Occipital lobe (tissue), 2 donors: ENCODE measurements around the gene ASB1. TPM values are rescaled to one million over a fixed set of nuclear protein-coding genes. Genes with fewer than 3 reads are reported as not detected.

Source experiments
- DNase-seq: peaks from one replicate; lab custom pipeline; 2025; lab: John Stamatoyannopoulos, UW
- total RNA-seq: library from RNA; depleted of rRNA; stranded (reverse); fragments of >200 nt; gene quantifications from one replicate; pipeline ENCODE4 v1.2.3, GENCODE V29; 2014

ASB1 gene
- total RNA-seq, 1 donor from 2014 or later: 17.8 TPM

- no peak for DNase-seq
These were observed 3.8 kb upstream of the ASB1 start for GRCh38 chr2:238422940-238423339.

DNA sequence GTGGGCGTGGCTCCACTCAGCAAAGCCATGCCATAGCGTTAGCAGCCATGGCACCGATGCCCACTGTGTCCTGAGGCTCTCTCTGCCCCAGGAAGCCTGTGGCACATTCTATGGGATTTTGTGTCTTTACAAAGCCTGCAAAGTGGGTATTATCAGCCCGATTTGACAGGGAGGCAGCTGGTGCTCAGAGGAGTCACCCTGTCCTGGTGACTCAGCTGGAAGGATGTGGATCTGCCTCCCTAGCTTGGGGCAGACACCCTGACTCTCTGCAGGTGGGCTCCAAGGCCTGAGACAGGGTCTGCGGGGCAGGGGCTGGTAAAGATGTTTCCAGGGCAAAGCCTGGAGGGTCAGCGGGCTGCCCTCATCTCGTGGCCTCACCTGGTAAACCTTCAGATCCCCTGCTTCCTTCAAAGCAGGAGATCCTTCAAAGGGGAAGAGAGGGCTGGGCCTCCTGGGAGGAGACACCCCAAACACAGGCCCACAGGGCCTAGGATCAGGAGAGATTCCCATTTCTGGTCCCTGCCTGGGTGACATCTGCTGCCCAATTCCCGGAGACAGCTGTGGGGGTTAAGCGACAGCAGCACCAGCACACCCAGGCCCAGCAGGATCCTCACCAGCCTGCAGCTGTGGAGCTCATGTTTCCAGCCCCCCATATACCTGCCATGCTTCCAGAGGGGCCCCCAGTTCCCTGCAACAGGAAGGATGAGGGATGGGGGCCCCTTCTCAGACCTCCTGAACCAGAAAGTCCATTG lies 3.0 kb upstream of the ASB1 start:
- DNase-seq: no peak

- no peak for DNase-seq
These were observed 2.4 kb upstream of the ASB1 start for GRCh38 chr2:238424313-238424700.

DNA sequence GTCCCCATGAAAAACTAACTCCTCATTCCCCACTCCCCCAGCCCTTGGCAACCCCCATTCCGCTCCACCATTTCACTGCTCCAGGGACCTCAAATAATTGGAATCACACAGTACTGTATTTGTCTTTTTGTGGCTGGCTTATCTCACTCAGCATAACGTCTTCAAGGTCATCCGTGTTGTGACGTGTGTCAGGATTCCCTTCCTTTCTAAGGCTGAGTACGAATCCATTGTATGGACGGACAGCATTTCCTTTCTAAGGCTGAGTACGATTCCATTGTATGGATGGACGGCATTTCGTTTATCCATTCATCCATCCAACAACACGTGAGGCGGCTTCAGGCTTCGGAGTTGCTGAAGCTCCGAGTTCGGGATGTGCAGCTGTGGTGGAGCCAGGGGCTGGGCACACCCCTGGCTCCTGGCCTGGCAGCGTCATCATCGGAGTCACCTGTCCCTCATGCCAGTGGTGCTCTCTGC lies 1.2 kb upstream of the ASB1 start:
- no peak for DNase-seq

DNA sequence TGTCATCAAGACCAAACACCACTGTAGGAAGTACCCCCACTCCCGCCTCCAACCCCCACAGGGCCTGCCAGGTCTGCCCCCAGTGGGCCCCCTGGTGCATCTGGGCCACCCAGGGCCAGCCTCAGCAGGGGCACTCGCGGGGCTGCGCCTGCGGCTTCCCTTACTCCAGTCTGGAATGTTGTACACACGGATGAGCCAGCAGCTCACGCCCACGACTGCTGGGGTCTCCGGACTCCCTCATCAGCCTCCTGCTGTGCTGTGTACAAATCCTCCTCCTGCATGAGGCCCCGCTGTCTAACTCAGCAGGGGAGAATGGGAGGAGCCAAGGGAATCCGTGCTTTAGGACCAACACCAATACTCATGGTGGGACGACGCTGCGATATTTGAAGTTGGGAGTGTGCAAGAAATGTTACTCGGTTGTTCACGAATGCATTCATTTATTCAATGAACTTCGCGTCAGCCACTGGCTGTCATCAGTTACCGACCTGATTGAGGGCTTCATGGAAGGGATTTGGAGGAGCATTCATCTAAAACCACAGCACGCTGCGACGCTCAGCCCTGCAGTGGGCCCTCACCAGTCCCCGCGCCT lies 654 bp upstream of the ASB1 start:
- DNase-seq: no peak

GRCh38 chr2:238427435-238428162 lies 872 bp downstream of the ASB1 start:
- no peak for DNase-seq

GRCh38 chr2:238428866-238429265 lies 2.1 kb downstream of the ASB1 start:
- no peak for DNase-seq

- DNase-seq: no peak
These were observed 4.1 kb downstream of the ASB1 start for GRCh38 chr2:238430781-238431180.

- no peak for DNase-seq
These were observed 4.7 kb downstream of the ASB1 start for GRCh38 chr2:238431456-238431855.

DNA sequence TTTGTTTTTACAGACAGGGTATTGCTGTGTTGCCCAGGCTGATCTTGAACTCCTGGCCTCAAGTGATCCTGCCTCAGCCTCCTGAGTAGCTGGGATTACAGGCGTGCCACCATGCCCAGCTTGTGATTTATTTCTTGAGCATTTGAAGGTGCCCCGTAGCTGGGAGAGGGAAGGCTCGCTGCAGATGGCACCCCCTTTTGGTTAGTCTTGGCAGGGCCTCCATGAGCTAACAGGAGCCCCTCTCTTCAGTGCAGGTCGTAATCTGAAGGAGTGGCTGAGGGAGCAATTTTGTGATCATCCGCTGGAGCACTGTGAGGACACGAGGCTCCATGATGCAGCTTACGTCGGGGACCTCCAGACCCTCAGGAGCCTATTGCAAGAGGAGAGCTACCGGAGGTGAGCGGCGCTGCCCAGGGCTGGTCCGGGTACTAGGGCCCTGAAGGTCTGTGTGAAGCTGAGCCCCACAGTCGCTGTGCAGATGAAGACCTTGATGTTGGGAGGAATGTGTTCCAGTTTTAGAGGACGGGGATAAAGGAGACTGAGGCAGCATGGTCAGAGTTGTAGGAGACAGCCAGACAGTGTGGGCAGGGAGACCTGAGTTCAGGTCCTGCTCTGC lies 6.7 kb downstream of the ASB1 start:
- DNase-seq: no peak

- no peak for DNase-seq
These were observed 7.5 kb downstream of the ASB1 start for GRCh38 chr2:238433941-238434845.

DNA sequence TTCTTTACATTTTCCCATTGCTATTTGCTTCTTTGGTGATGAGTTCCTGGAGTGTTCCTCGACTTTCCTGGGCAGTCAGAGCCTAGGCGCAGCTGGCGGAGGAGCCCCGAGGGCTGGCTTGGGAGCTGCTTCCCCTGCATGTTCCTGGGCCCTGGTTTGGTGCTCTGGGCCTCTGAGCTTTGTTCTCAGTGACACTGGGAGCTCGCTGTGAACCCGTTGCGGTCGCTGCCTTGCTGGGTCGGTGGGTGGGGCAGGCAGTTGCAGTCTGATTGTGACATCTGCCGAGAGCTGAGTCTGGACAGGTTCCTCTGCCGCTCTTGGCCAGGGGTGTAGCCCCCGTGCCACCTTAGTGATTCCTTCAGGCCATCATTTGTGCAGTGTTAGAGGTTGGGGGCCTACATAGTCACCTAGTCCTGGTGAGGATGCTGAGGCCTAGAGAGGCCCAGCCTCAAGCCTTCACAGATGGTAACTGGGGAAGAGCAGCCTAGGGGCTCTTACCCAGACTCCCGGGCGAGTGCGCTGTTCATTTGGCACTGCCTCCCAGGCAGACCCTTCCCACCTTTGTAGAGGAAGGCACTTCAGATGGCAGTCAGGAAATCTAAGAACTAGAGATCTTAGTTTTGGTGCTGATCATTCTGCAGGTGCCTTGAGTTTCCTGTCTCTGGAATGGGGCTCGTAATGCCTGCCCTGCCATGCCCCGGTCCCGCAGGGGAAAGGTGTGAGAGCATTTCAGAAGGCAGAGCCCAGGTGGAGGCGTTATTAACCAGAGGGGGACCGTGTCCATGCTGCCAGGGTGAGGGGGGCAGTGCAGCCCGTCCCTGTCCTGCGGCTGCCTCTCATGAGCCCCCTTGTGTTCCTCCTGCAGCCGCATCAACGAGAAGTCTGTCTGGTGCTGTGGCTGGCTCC lies 8.4 kb downstream of the ASB1 start:
- DNase-seq: no peak

GRCh38 chr2:238435752-238436096 lies 9.0 kb downstream of the ASB1 start:
- DNase-seq: no peak

GRCh38 chr2:238438856-238439849 lies 12.4 kb downstream of the ASB1 start:
- DNase-seq: no peak

DNA sequence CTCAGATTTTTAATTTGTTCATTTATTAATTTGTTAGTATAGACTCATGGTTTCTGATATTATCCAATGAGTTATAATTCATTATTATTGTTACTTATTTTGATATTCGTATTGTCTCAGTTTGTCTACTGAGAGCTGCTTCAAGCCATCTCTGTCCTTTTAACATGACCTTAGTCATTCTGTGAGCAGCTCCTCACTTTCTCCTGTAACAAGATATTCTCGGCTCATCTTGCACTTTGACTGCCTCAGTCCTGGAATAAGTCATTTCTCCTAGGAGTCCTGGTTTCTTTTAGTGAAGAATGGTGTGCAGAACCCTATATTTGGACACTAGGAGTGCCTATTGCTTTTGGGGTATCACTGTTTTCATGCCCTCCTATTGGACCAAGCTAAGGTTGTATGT lies 13.2 kb downstream of the ASB1 start:
- DNase-seq: no peak

DNA sequence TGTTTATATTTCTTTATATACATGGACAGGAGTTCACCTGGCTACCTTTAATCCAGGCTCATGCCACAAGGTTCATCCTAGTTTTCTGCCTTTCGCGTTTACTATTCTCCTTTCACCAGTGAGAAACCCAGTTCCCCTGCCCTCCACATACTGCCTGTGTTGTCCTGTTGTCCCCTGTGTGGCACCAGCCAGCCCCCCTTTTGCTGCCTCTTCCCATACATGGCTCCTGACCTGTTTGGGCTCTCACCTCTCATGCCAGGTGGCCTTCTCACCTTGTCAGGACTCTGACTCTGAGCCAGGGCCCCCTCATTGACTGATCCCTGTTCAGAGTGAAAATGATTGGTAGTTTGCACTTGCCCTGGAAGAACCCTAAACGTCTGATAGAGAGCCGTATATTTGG lies 13.6 kb downstream of the ASB1 start:
- no peak for DNase-seq

DNA sequence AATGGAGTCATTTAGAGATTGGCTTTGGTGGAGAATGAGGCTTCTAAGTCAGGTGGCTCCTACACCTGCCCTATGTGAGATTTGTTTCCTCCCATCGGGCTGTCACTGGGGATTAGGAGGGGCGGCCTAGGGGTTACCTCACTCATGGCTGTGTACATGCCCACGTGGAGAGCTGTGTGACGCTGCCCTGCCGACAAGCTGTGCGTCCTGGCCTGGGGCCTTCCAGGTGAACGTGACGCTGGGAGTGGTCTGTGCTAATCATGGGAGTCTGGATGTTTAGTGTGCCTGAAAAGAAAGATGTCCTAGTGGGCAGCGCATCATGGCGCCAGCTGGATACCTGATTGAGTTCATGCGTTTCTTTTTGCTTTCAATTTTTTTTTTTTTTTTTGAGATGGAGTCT lies 14.0 kb downstream of the ASB1 start:
- DNase-seq: no peak

- no peak for DNase-seq
These were observed 14.8 kb downstream of the ASB1 start for GRCh38 chr2:238441262-238442114.
